H9 (cell line): Measurements from ENCODE around the gene KCNN3. TPM values are rescaled to one million over a fixed set of nuclear protein-coding genes. Genes with fewer than 3 reads are reported as not detected.

ENCODE experiments used
- DNase-seq: peaks from one replicate; pipeline ENCODE4 v3.0.0-alpha.2; 2017
- H2AFZ ChIP-seq: one replicate; pipeline ENCODE4 v1.6.1; 2013; ENCODE audit warnings: mild to moderate bottlenecking, low read length, control low read depth, moderate library complexity
- H2AK5ac ChIP-seq: 2 replicates; pipeline ENCODE4 v1.6.1; 2013; ENCODE audit warnings: low read length, control low read depth, mixed read lengths; ENCODE audit not compliant: insufficient read length
- H2BK120ac ChIP-seq: one replicate; pipeline ENCODE4 v1.6.1; 2013; ENCODE audit warnings: low read depth, mild to moderate bottlenecking, low read length, control low read depth, inconsistent platforms; ENCODE audit not compliant: poor library complexity, severe bottlenecking
- H2BK12ac ChIP-seq: 2 replicates; pipeline ENCODE4 v1.6.1; 2013; ENCODE audit warnings: low read length, control low read depth, mixed read lengths, low read depth; ENCODE audit not compliant: insufficient read length
- H2BK15ac ChIP-seq: 2 replicates; pipeline ENCODE4 v1.6.1; 2013; ENCODE audit warnings: low read depth, low read length, control low read depth
- H2BK20ac ChIP-seq: one replicate; pipeline ENCODE4 v1.6.1; 2013; ENCODE audit warnings: low read depth, mild to moderate bottlenecking, low read length, control low read depth, inconsistent platforms; ENCODE audit not compliant: poor library complexity, severe bottlenecking
- H2BK5ac ChIP-seq: 2 replicates; pipeline ENCODE4 v1.6.1; 2013; ENCODE audit warnings: low read length, control low read depth, mixed read lengths; ENCODE audit not compliant: insufficient read length
- H3K14ac ChIP-seq: 2 replicates; pipeline ENCODE4 v1.6.1; 2013; ENCODE audit warnings: low read length, control low read depth; ENCODE audit not compliant: insufficient read depth
- H3K18ac ChIP-seq: 2 replicates; pipeline ENCODE4 v1.6.1; 2013; ENCODE audit warnings: low read depth, mild to moderate bottlenecking, mixed read lengths, low read length, control low read depth; ENCODE audit not compliant: insufficient read length
- H3K23ac ChIP-seq: 2 replicates; pipeline ENCODE4 v1.6.1; 2013; ENCODE audit warnings: low read length, control low read depth, mixed read lengths, low read depth; ENCODE audit not compliant: insufficient read length
- H3K23me2 ChIP-seq: 2 replicates; pipeline ENCODE4 v1.6.1; 2013; ENCODE audit warnings: low read depth, mild to moderate bottlenecking, mixed read lengths, low read length, control low read depth; ENCODE audit not compliant: insufficient read length, poor library complexity, severe bottlenecking
- H3K27ac ChIP-seq: 2 replicates; pipeline ENCODE4 v1.5.1; 2013; ENCODE audit warnings: low read length, control low read depth, mixed read lengths, low read depth; ENCODE audit not compliant: insufficient read length
- H3K27me3 ChIP-seq: 2 replicates; pipeline ENCODE4 v1.6.1; 2013; ENCODE audit warnings: low read length, control low read depth, inconsistent platforms; ENCODE audit not compliant: insufficient read depth
- H3K4ac ChIP-seq: 2 replicates; pipeline ENCODE4 v1.6.1; 2013; ENCODE audit warnings: low read depth, mild to moderate bottlenecking, control low read depth, inconsistent platforms, low read length, moderate library complexity
- H3K4me1 ChIP-seq: 2 replicates; pipeline ENCODE4 v1.6.1; 2013; ENCODE audit warnings: low read length, control low read depth, inconsistent platforms; ENCODE audit not compliant: insufficient read depth
- H3K4me2 ChIP-seq: 2 replicates; pipeline ENCODE4 v1.6.1; 2013; ENCODE audit warnings: low read length, control low read depth, mixed read lengths; ENCODE audit not compliant: insufficient read length, insufficient read depth
- H3K56ac ChIP-seq: 2 replicates; pipeline ENCODE4 v1.6.1; 2013; ENCODE audit warnings: low read depth, mild to moderate bottlenecking, mixed read lengths, low read length, control low read depth; ENCODE audit not compliant: insufficient read length
- H3K79me1 ChIP-seq: 2 replicates; pipeline ENCODE4 v1.6.1; 2013; ENCODE audit warnings: low read depth, mild to moderate bottlenecking, moderate library complexity, low read length, control low read depth, inconsistent platforms; ENCODE audit not compliant: insufficient read depth, poor library complexity, severe bottlenecking
- H3K79me2 ChIP-seq: 2 replicates; pipeline ENCODE4 v1.6.1; 2013; ENCODE audit warnings: low read length, control low read depth, inconsistent platforms; ENCODE audit not compliant: insufficient read depth
- H3K9ac ChIP-seq: 2 replicates; pipeline ENCODE4 v1.6.1; 2013; ENCODE audit warnings: low read length, control low read depth, mixed read lengths; ENCODE audit not compliant: insufficient read length; ENCODE audit errors: extremely low read depth
- H3K9me3 ChIP-seq: one replicate; pipeline ENCODE4 v1.6.1; 2013; ENCODE audit warnings: low read depth, low read length, inconsistent platforms; ENCODE audit not compliant: control insufficient read depth
- H3T11ph ChIP-seq: one replicate; pipeline ENCODE4 v1.6.1; 2013; ENCODE audit warnings: mild to moderate bottlenecking, low read length, control low read depth, inconsistent platforms
- H4K20me1 ChIP-seq: one replicate; pipeline ENCODE4 v1.6.1; 2013; ENCODE audit not compliant: control insufficient read depth, insufficient read length, insufficient read depth
- H4K5ac ChIP-seq: 2 replicates; pipeline ENCODE4 v1.6.1; 2013; ENCODE audit warnings: low read depth, mild to moderate bottlenecking, mixed read lengths, low read length, control low read depth; ENCODE audit not compliant: insufficient read length
- H4K8ac ChIP-seq: replicated peaks from 2 replicates; pipeline ENCODE4 v1.6.1; 2013; ENCODE audit warnings: low read length, control low read depth, mixed read lengths, low read depth; ENCODE audit not compliant: insufficient read length
- H4K91ac ChIP-seq: 2 replicates; pipeline ENCODE4 v1.6.1; 2013; ENCODE audit warnings: low read depth, mild to moderate bottlenecking, moderate library complexity, mixed read lengths, low read length, control low read depth; ENCODE audit not compliant: insufficient read length
- H3K27ac Mint-ChIP-seq, 3 experiments: 2 replicates in 2 of 3; 3 replicates in 1 of 3; pipeline ENCODE4 v1.8.0; 2020 to 2021; ENCODE audit warnings: mixed read lengths in 3 of 3, mild to moderate bottlenecking in 1 of 3, moderate library complexity in 1 of 3
- H3K27me3 Mint-ChIP-seq: 2 replicates; pipeline ENCODE4 v1.8.0; 2021; ENCODE audit warnings: low read depth, mild to moderate bottlenecking, moderate library complexity, mixed read lengths
- H3K36me3 Mint-ChIP-seq, 3 experiments: 2 replicates in 2 of 3; 3 replicates in 1 of 3; pipeline ENCODE4 v1.8.0; 2020 to 2021; ENCODE audit warnings: low read depth in 3 of 3, mixed read lengths in 3 of 3; ENCODE audit not compliant: insufficient read depth in 1 of 3
- H3K4me1 Mint-ChIP-seq, 2 experiments: 2 replicates each; pipeline ENCODE4 v1.8.0; 2020; ENCODE audit warnings: mixed read lengths in 2 of 2
- H3K4me3 Mint-ChIP-seq, 2 experiments: 2 replicates in 1 of 2; 3 replicates in 1 of 2; pipeline ENCODE4 v1.8.0; 2020 to 2021; ENCODE audit warnings: mild to moderate bottlenecking in 2 of 2, mixed read lengths in 2 of 2, moderate library complexity in 1 of 2
- H3K9me3 Mint-ChIP-seq, 2 experiments: 2 replicates in 1 of 2; 3 replicates in 1 of 2; pipeline ENCODE4 v1.8.0; 2020; ENCODE audit warnings: mild to moderate bottlenecking in 2 of 2, mixed read lengths in 2 of 2, moderate library complexity in 1 of 2
- WGBS: extraction: QIAGEN DNeasy Blood & Tissue Kit; methylation state at CpG from one replicate; pipeline ENCODE4 v1.1.7; 2013; ENCODE audit warnings: missing lambda C conversion rate, low lambda C conversion rate, mixed read lengths; ENCODE audit not compliant: insufficient read length; ENCODE audit errors: extremely low coverage; 5-methylcytosine and 5-hydroxymethylcytosine counted together
- total RNA-seq: library from RNA; stranded (reverse); gene quantifications from 2 replicates; pipeline ENCODE4 v1.2.1, GENCODE V29; 2021
- TF ChIP-seq, protein P1 (sequence below): fragments of 200-600 bp; sonication (generic); conservative IDR thresholded peaks from 3 replicates; pipeline ENCODE4 v1.8.0; 2021; ENCODE audit warnings: antibody characterized with exemption, mild to moderate bottlenecking

KCNN3 gene
- total RNA-seq, 1 experiment from 2014 or later = 0.83 TPM

GRCh38 chr1:154873321-154873950 lies 3.4 kb upstream of the KCNN3 start:
- no peak overlapping the region for H3K4me2 ChIP-seq
- 0 out of 2 replicates have a peak, but pooled peaks cover 2% of the 10 kb centered on the region for H3K27me3 ChIP-seq
- peak; percentile 2 for DNase-seq
- H3K23ac ChIP-seq = no peak overlapping the region
- H3K9ac ChIP-seq = no peak overlapping the region
- H4K91ac ChIP-seq = no peak overlapping the region
- H3K4ac ChIP-seq = no peak overlapping the region
- no peaks in the 10 kb centered on the region for H3K9me3 ChIP-seq
- H3T11ph ChIP-seq = no peak overlapping the region
- no peak overlapping the region for H2BK12ac ChIP-seq
- Mint-ChIP-seq H3K4me1 (peaks cover 22 to 28% of the 10 kb centered on the region in 2 experiments), H3K27me3 (peaks cover 13% of the 10 kb centered on the region), H3K36me3 (no peaks in the 10 kb centered on the region; a peak in 1 of 7 replicates), H3K9me3 (no peaks in the 10 kb centered on the region; a peak in 1 of 5 replicates), H3K4me3 (no peak overlapping the region), H3K27ac (no peak overlapping the region)
- no peaks in the 10 kb centered on the region for H3K79me1 ChIP-seq
- no CpG with 5 or more reads among the region's 9 CpGs for WGBS
- H3K18ac ChIP-seq = no peak overlapping the region
- H2AFZ ChIP-seq = no peak overlapping the region
- no peak overlapping the region for H2AK5ac ChIP-seq
- H2BK15ac ChIP-seq = no peak overlapping the region
- no peaks in the 10 kb centered on the region for H3K79me2 ChIP-seq
- no peak overlapping the region for H4K8ac ChIP-seq
- no peak overlapping the region for H2BK120ac ChIP-seq
- H4K20me1 ChIP-seq = no peaks in the 10 kb centered on the region
- TF ChIP-seq, protein P1, sequence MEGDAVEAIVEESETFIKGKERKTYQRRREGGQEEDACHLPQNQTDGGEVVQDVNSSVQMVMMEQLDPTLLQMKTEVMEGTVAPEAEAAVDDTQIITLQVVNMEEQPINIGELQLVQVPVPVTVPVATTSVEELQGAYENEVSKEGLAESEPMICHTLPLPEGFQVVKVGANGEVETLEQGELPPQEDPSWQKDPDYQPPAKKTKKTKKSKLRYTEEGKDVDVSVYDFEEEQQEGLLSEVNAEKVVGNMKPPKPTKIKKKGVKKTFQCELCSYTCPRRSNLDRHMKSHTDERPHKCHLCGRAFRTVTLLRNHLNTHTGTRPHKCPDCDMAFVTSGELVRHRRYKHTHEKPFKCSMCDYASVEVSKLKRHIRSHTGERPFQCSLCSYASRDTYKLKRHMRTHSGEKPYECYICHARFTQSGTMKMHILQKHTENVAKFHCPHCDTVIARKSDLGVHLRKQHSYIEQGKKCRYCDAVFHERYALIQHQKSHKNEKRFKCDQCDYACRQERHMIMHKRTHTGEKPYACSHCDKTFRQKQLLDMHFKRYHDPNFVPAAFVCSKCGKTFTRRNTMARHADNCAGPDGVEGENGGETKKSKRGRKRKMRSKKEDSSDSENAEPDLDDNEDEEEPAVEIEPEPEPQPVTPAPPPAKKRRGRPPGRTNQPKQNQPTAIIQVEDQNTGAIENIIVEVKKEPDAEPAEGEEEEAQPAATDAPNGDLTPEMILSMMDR = no peak
- H3K56ac ChIP-seq = no peak overlapping the region
- H4K5ac ChIP-seq = no peak overlapping the region
- H3K14ac ChIP-seq = no peak overlapping the region
- no peak overlapping the region for H2BK20ac ChIP-seq
- H3K23me2 ChIP-seq = peaks cover 8% of the 10 kb centered on the region
- H3K27ac ChIP-seq = no peak overlapping the region
- no peaks in the 10 kb centered on the region; the same call in 1 of the 2 replicates for H3K4me1 ChIP-seq
- no peak overlapping the region for H2BK5ac ChIP-seq
